GM18951 (cell line): Measurements from ENCODE around the gene MCUR1.

Experiments used
- POLR2A ChIP-seq: IDR thresholded peaks from 4 replicates; pipeline ENCODE4 v1.6.1; 2011; ENCODE audit warnings: mild to moderate bottlenecking; ENCODE audit not compliant: insufficient read length, insufficient read depth; ENCODE audit errors: extremely low read depth
- in situ Hi-C: fragments of 300-500 bp; cut with MboI; formaldehyde crosslinking; loops from one replicate; pipeline ENCODE4 v1.12.0; 2022; ENCODE audit warnings: low sequenced_read_pairs, mixed read lengths, inconsistent platforms; ENCODE audit not compliant: unreplicated experiment

Gene MCUR1

GRCh38 chr6:13761361-13762036 is 52.9 kb downstream of the MCUR1 start:
- TF ChIP-seq POLR2A = no peak
- in situ Hi-C loops = no loop called here

DNA sequence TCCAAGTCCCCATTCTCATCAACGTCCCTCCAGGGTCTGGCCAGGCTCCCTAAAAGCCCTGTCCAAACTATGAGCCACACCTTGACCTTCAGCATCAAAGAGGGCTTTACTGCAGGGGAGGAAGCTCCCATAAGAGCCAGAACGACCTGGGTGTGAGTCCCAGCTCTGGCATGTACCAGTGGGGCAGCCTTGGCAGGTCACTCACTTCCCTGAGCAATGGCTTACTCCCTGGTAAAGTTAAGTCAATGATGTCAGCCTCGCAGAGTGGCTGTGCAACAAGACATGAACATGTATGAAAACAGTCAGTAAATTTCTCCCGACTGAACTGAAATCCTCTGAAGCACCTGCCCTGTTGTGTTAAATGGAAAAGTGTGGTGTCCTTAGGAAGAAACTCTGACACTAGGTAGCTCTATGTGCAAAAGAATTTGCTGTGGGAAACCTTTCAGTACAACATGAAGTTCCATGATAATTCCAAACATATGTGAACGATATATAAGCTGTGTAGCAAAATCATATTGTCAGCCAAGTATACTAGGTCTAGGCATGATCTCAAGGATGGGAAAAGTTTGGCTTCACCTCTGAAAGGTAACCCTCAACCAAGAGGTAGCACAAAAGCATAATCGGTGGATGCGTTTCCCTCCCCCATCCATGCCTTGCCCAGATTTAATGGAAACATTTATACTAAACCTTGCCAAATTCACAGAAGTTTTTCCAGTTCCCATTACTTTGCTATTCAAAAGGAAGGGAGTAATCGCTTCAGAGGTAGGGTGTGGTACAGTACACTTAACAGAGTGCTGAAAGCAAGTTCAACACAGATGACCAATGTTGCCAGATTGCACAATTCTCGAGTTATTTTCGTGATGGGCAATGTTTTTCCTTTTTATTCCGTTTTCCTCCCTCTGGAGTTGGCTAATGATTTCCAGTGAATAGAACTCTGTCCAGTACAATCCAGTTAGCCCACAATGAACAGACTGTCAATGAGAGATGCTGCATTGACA is 53.8 kb downstream of the MCUR1 start:
- TF ChIP-seq POLR2A = no peak
- in situ Hi-C loops = no loop called here

DNA sequence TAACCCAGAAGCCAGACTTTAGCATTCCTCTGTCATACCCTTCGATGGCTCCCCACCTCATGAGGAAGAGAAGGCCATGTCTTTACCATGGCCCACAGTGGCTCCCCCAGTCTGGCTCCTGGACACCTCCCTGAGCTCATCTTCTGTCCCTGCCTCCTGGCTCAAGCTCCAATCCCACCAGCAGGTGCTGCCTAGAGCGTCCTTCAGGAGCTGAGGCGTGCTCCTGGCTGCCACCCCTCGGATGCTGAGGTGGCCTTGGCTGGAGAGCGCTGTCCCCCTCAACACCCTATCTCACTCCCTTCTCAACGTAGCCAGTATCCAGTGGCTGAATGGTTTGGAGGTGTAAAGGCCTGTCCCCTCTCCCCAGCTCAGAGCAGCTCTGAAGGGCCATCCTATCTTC is 55.3 kb downstream of the MCUR1 start:
- TF ChIP-seq POLR2A = no peak
- in situ Hi-C loops = no loop called here

DNA sequence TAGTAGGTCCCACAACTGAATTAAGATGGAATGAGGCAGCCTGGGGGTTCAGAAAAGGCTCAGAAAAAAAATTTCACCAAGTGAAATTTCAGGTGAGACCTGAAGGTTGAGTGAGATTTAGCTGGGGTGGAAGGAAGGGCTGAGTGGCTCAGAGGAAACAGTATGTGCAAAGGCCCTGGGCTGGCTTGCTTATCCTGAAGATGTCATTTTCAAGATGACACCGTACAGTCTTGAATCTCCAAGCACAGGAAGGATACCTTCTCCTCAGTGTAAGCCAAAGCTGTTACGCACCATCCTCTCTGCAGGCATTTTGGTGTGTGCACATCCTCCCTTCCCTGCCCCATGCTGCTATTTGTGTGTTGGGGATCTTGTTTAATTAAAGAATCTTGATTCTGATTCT is 59.7 kb downstream of the MCUR1 start:
- in situ Hi-C loops = no loop called here
- TF ChIP-seq POLR2A = no peak

GRCh38 chr6:13743736-13744127 is 70.6 kb downstream of the MCUR1 start:
- TF ChIP-seq POLR2A = no peak
- in situ Hi-C loops = no loop called here

- in situ Hi-C loops = no loop called here
- TF ChIP-seq POLR2A = no peak
Measured at GRCh38 chr6:13742961-13743735, 71.2 kb downstream of the MCUR1 start.

- in situ Hi-C loops = no loop called here
- TF ChIP-seq POLR2A = no peak
Measured at GRCh38 chr6:13741365-13741764, 73.0 kb downstream of the MCUR1 start.
